ENCODE data around the gene SLC6A17. TPM values are rescaled to one million over a fixed set of nuclear protein-coding genes. Genes with fewer than 3 reads are reported as not detected.

Gene SLC6A17
- total RNA-seq (0.05 TPM in 1 of 2 replicates, not detected in the other), polyA plus RNA-seq (0.02 and 0.03 TPM in 2 replicates), polyA minus RNA-seq (0.10 and 0.30 TPM in 2 replicates), Bru-seq, nascent RNA (percentile 2 among the genes with signal in this experiment), BruChase-seq, experiment 1, labeled RNA remaining after a 6-hour chase (percentile 9 among the genes with signal in this experiment), BruChase-seq, experiment 2, labeled RNA remaining after a 2-hour chase (percentile 8 among the genes with signal in this experiment)
- 0.01 TPM in 2 replicates for polyA plus RNA-seq (2011; cell fraction: cytosol; rRNA removed)
- polyA plus RNA-seq (2011; cell fraction: nucleus; rRNA removed) = 0.04 TPM in 1 of 2 replicates, not detected in the other
- polyA plus RNA-seq (2012) = 0.04 TPM in 2 replicates
- polyA minus RNA-seq (2011; cell fraction: cytosol; rRNA and poly(A)+ RNA removed) = not detected
- polyA minus RNA-seq (2011; cell fraction: nucleus; rRNA and poly(A)+ RNA removed) = not detected in 2 replicates
- long read RNA-seq = 0 reads

DNA sequence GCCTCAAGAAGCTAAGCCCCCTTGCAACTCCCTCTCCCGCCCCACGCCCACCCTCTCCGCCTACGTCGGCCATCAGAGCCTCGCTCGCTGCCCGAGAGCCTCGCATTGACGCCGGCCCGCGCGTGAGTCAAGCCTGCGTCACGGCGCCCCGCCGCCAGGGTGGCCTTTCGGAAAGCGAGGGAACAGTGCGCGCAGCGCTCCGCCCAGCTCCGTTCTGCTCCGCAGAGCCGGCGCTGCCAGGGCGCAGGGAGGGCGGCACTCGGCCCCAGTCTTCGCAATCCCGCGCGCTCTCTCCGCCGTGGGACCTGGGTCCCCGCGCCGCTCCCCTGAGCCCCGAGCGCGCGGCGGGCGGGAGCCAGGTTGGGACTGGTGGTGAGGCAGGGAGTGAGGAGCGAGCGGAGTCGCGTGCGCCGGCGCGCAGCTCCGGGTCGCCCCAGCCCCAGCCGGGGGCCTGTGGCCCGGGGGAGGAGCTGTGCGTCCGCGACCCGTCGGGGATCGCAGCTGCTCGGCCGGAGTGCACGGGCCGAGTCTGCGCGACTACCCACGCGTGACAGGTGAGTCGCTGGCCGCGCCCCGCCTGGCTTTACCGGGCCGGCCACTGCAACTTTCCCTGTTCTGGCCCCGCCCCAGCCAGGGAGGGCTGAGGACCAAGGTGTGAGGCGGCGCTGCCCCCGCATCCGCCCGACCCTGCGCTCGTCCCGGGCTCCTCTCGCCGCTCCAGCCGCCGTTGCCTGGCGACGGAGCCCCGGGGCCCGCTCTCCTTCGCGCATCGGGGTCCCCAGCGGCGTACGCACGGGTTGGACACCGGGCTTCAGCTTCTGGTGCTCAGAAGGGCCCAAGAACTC is at the start of gene SLC6A17:
Gene SLC6A17 (plus strand): TSS at position 165 of the 845 bp plus-strand sequence. CDS start 16,436 bp downstream, outside the sequence.
- no peak within 1 kb of the TSS for H3K9ac ChIP-seq (replicated peaks; ENCODE audit: extremely low read depth, insufficient read depth, low read length)
- H3K4me2 ChIP-seq (ENCODE audit: insufficient read depth, low read length) = peak within 1 kb of the TSS; percentile 53
- DNase-seq (ENCODE audit: low read depth, low spot score) (peak; percentile 15), FAIRE-seq (peak; percentile 40)
- no peaks in the 10 kb centered on the region for H3K36me3 ChIP-seq (ENCODE audit: control insufficient read depth in 2 of 2, extremely low read depth in 1 of 2, insufficient read depth in 2 of 2, low read length in 2 of 2)
- ChIA-PET POLR2A (no interaction called here), CTCF (interaction anchor here (0.8 kb wide), 1 partner anchor 345 kb away, joined by 3 read pairs; no protein-coding TSS in a partner anchor)
- no peaks in the 10 kb centered on the region for H4K20me1 ChIP-seq (replicated peaks; ENCODE audit: control insufficient read depth, extremely low read depth, insufficient read depth, low read length)
- H3K27me3 ChIP-seq (ENCODE audit: control insufficient read depth in 2 of 2, insufficient read depth in 2 of 2, low read length in 2 of 2) = peaks cover 27 to 30% of the 10 kb centered on the region in 2 experiments
- H3K79me2 ChIP-seq (ENCODE audit: control insufficient read depth, insufficient read depth, low read length) = no peaks in the 10 kb centered on the region
- intact Hi-C loops (cut with micrococcal nuclease) (no loop called here), dilution Hi-C loops (cut with MboI; ENCODE audit: extremely low pct_ligation_motif_present, low sequenced_read_pairs) (no loop called here)
- TF ChIP-seq, protein P1, sequence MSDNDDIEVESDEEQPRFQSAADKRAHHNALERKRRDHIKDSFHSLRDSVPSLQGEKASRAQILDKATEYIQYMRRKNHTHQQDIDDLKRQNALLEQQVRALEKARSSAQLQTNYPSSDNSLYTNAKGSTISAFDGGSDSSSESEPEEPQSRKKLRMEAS (IDR thresholded peaks at IDR 0.05; ENCODE audit: insufficient read depth, insufficient read length) = no peak
- TF ChIP-seq EZH2 (IDR thresholded peaks at IDR 0.05; ENCODE audit: borderline replicate concordance, low read depth, low read length, severe bottlenecking) (peak; percentile 65), FOS (IDR thresholded peaks at IDR 0.05; ENCODE audit: borderline replicate concordance, insufficient read depth, low read length) (peak; percentile 40)
- H3K27ac ChIP-seq (ENCODE audit: insufficient read depth, low read depth, low read length) = no peak within 1 kb of the TSS
- no peaks in the 10 kb centered on the region for H3K9me3 ChIP-seq (replicated peaks; ENCODE audit: control insufficient read depth, insufficient read depth, low read length)
- no TSS peak for BruUV-seq (replicated peaks)
- no peaks in the 10 kb centered on the region for H3K9me1 ChIP-seq (replicated peaks; ENCODE audit: control insufficient read depth, extremely low read depth, insufficient read depth, low read length)
- H3K4me3 ChIP-seq (replicated peaks in 1 of 3; ENCODE audit: insufficient read depth in 1 of 3, low read depth in 1 of 3, low read length in 3 of 3) = no peak within 1 kb of the TSS
- no peaks in the 10 kb centered on the region for H3K4me1 ChIP-seq (ENCODE audit: control insufficient read depth, extremely low read depth, insufficient read depth, low read length)
- H2AFZ ChIP-seq (ENCODE audit: low read depth, low read length) = peak within 1 kb of the TSS; percentile 60

DNA sequence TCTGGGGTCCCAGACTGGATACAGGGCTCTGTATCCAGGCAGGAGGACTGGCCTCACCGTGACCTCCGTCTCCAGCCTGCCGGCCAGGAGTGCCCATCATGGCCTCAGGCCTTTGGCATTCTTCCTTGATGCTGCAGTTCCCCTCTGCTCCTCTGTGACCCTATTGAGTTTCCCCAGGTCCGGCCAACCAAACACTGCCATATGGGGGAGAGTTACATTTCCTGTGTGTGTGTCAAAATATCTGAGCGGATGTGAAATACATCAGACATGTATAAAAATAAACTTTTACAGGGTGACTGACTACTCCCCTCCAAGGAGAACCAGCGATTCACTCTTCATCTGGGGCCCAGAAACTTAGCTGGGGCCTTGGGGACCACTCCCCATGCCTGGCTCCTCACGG is 48.2 kb upstream of the SLC6A17 start:
- POLR2A ChIA-PET = no interaction called here
- Histone ChIP-seq H3K9ac (replicated peaks; ENCODE audit: extremely low read depth, insufficient read depth, low read length) (no peak overlapping the region), H3K27ac (ENCODE audit: insufficient read depth, low read depth, low read length) (no peak overlapping the region), H4K20me1 (replicated peaks; ENCODE audit: control insufficient read depth, extremely low read depth, insufficient read depth, low read length) (no peaks in the 10 kb centered on the region), H2AFZ (ENCODE audit: low read depth, low read length) (no peak overlapping the region), H3K27me3 (ENCODE audit: control insufficient read depth in 2 of 2, insufficient read depth in 2 of 2, low read length in 2 of 2) (peaks cover 6 to 8% of the 10 kb centered on the region in 2 experiments), H3K4me2 (ENCODE audit: insufficient read depth, low read length) (no peak overlapping the region), H3K9me3 (replicated peaks; ENCODE audit: control insufficient read depth, insufficient read depth, low read length) (no peaks in the 10 kb centered on the region), H3K4me1 (ENCODE audit: control insufficient read depth, extremely low read depth, insufficient read depth, low read length) (no peaks in the 10 kb centered on the region), H3K36me3 (ENCODE audit: control insufficient read depth in 2 of 2, extremely low read depth in 1 of 2, insufficient read depth in 2 of 2, low read length in 2 of 2) (no peaks in the 10 kb centered on the region), H3K4me3 (replicated peaks in 1 of 3; ENCODE audit: insufficient read depth in 1 of 3, low read depth in 1 of 3, low read length in 3 of 3) (no peak overlapping the region), H3K9me1 (replicated peaks; ENCODE audit: control insufficient read depth, extremely low read depth, insufficient read depth, low read length) (no peaks in the 10 kb centered on the region), H3K79me2 (ENCODE audit: control insufficient read depth, insufficient read depth, low read length) (no peaks in the 10 kb centered on the region)
- FAIRE-seq (no peak), DNase-seq (ENCODE audit: low read depth, low spot score) (no peak)
- no TSS peak for BruUV-seq (replicated peaks)
- TF ChIP-seq JUN (IDR thresholded peaks at IDR 0.05; ENCODE audit: borderline replicate concordance, insufficient read depth, insufficient read length, low read depth) = no peak
- TF ChIP-seq POLR2AphosphoS5 (IDR thresholded peaks at IDR 0.05; ENCODE audit: insufficient read depth, low read depth, low read length) = no peak
- TF ChIP-seq MYC (IDR thresholded peaks at IDR 0.05; ENCODE audit: low read depth, low read length) = no peak
- TF ChIP-seq POLR2A (IDR thresholded peaks at IDR 0.05; ENCODE audit: low read depth, low read length) = no peak
- no peak for TF ChIP-seq EZH2 (IDR thresholded peaks at IDR 0.05; ENCODE audit: borderline replicate concordance, low read depth, low read length, severe bottlenecking)
- TF ChIP-seq, protein P2, sequence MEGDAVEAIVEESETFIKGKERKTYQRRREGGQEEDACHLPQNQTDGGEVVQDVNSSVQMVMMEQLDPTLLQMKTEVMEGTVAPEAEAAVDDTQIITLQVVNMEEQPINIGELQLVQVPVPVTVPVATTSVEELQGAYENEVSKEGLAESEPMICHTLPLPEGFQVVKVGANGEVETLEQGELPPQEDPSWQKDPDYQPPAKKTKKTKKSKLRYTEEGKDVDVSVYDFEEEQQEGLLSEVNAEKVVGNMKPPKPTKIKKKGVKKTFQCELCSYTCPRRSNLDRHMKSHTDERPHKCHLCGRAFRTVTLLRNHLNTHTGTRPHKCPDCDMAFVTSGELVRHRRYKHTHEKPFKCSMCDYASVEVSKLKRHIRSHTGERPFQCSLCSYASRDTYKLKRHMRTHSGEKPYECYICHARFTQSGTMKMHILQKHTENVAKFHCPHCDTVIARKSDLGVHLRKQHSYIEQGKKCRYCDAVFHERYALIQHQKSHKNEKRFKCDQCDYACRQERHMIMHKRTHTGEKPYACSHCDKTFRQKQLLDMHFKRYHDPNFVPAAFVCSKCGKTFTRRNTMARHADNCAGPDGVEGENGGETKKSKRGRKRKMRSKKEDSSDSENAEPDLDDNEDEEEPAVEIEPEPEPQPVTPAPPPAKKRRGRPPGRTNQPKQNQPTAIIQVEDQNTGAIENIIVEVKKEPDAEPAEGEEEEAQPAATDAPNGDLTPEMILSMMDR (IDR thresholded peaks at IDR 0.05; ENCODE audit: extremely low read depth in 1 of 2, insufficient read depth in 1 of 2, low read depth in 1 of 2, low read length in 2 of 2) = no peak
- no peak for TF ChIP-seq GATA2 (IDR thresholded peaks at IDR 0.05; ENCODE audit: insufficient read depth, insufficient read length, low read depth, low read length)
- TF ChIP-seq, protein P1 (IDR thresholded peaks at IDR 0.05; ENCODE audit: insufficient read depth, insufficient read length) = no peak
- TF ChIP-seq FOS (IDR thresholded peaks at IDR 0.05; ENCODE audit: borderline replicate concordance, insufficient read depth, low read length) = no peak
- intact Hi-C loops (cut with micrococcal nuclease) = no loop called here
- dilution Hi-C loops (cut with MboI; ENCODE audit: extremely low pct_ligation_motif_present, low sequenced_read_pairs) = no loop called here
- CTCF ChIA-PET = interaction anchor here (0.9 to 13.7 kb wide), 5 partner anchors 8 to 358 kb away, joined by 3 to 272 read pairs (median 7); no protein-coding TSS in a partner anchor
